Stimulated activated CD8-positive, alpha-beta memory T cell treated with anti-CD3 and anti-CD28 coated beads, Interleukin-15, amount 100 ng/mL, for 48 hours (primary cell): ENCODE measurements around the gene SORCS1.
"Not testable (repeated sequence)": the region's sequence is repeated elsewhere in the genome, so short reads cannot be mapped to it uniquely, and the experiment has no call there.

ENCODE experiments used
- DNase-seq, 2 donors: peaks; one replicate each; pipeline ENCODE4 v3.0.0-alpha.2; 2020; ENCODE audit warnings: low read depth in 2 of 2

Gene SORCS1

DNA sequence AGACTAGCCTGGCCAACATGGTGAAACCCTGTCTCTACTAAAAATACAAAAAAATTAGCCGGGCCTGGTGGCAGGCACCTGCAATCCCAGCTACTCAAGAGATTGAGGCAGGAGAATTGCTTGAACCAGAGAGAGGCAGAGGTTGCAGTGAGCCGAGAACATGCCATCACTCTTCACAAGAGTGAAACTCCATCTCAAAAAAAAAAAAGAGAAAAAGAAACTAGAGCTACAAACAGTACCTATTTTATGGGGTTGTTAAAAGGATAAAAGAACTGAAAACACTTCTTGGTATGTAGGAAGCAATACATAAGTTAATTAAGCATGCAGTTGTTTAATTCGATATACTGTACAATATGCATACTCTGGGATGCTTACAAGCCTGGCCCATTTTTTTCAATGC, 216.9 kb downstream of the SORCS1 start:
- DNase-seq = no peak

DNA sequence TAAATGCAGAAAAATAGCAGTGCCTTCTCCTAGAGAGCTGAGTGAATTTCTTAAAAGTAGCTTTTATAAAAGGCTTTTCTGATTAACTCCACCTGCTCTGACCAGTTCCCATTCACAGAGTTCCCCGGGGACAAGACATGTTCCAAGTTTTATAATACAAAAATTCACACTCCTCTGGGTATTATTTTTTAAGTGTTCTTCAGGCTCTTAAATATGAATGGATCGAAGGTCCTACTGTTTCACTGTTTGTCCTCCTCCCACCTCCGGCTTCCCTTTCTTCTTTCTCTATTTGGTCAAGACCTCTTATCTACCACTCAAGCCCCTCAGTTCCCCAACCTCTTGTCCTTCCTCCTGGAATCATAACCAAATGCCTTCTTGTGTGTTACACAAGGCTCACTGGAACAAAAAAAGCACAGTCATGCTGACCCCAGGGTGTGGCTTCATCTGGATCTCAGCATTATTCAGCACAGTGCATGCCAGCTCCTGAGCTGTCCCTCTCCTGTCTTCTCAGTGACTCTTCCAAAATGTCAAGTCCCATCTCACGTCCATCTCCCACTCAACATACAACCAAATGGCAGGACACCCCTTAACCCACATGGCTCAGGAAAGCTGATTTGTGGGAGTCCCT, 222.4 kb downstream of the SORCS1 start:
- no peak for DNase-seq

DNA sequence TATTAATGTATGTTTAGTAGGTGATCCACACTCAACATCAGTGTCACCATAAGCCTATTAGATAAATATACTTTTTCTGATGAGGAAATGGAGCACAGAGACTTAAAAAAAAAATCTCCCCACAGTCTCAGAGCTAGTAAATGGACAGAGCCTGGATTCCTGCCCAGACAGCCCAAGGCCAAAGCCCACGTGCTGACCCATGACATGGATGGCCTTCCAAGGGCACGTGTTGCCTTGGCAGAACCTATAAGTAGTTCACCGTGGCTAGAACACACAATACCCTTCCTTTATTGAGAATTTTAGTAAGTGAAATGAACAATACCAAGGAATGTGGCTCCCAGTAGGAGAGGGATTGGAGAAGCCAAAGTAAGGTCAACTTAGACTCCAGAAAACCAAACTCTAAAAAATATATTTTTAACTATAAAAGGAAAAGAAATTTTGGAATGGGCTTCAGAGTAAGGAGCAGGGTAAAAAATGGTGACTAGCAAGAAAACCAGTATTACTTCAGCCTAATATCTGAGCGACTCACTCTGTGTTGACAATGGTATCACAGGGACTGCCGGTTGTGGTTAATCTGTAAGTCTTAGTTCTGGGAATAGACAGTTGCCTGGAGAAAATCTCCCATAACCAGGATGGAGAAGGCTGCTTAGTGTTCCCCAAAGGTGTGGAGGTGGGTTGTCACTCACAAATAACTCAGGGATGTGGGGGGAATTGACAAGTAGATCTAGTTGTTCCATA, 223.0 kb downstream of the SORCS1 start:
- no peak for DNase-seq

DNA sequence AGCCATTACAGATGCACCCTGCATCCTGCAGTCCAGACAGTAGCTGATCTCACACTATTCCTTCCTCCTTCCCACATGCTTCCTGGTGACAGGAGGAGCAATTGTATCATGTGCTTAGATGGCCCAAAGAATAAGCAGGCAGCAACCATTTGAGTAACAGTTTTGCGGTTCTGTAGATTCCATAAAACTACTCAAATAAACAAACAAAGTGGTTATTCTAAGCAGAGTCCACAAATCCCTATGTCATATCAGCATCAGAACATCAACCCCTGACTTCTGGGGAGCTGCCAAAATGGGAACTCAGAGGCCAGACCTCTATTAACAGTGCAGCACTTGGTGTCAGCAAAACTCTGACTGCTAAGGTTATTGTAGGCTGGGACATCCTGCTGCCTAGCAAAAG, 226.0 kb downstream of the SORCS1 start:
- DNase-seq = no peak

DNA sequence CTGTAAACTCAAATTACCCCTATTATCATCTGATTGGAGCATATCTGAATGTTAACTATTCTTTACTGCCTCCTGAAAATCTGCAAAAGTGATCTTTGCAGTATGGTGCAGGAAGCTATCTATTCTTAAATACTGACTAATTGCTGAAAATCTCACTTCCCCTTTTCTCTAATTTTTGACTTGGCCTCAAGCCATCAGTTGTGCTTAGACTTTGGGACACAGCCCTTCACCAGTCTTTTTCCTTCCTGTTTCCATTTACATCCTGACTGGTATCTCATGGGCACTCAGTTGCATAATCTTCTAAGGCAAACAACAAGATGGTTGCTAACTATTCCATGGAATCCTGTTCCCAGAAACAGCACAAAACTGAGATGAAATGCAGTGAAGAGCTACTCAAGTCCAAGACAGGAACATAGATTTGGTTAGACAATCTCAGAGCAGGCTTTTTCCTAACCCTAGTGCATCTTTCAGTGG, 228.5 kb downstream of the SORCS1 start:
- no peak for DNase-seq

DNA sequence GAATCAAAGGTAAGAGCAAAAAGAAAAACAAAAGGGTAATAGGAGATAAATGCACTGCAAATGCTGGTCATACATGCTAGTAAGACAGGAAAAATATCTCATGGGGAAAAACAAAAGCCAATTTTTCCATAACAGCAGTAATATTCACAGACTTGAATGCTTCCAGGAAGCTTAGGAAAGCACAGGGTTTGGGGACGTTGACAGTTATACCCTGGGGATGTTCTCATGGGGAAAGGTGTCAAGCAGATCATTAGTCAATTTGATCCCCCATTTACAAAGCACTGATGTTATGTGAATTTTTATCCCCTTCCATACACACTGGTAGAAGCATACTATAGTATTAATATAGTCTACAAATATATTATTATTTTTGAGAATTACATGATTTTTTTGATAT, 232.7 kb downstream of the SORCS1 start:
- no peak for DNase-seq

DNA sequence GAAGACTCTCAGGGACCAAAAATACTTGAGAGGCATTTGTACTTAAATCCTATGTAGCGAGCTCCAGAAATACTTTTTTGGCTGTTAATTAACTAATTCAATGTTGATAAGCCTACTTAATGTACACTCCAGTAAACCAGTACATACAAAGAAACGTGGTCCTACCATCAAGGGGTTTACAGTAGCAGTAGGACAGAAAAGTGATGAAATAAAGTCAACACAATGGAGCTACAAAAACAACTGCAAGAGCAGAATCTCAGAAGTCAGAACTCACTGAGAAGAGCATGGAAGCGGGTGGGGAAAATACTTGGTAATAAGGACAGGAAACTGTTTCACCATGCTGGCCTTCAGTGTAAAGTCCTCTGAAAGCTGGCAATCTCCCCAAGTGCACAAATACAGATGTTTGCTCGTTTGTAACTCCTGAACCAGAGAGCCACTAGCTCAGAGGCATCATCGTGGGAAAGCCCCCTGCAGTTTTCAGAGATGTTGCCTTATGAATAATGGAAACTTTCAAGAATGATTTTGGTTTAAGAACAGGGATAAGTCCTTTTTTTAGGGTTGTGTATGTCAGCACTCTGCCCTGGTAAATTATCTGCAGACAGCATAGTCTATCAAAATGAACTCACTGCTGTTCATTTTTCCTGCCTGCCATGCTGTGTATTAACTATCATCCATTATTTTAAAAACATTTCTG, 233.2 kb downstream of the SORCS1 start:
- no peak for DNase-seq

DNA sequence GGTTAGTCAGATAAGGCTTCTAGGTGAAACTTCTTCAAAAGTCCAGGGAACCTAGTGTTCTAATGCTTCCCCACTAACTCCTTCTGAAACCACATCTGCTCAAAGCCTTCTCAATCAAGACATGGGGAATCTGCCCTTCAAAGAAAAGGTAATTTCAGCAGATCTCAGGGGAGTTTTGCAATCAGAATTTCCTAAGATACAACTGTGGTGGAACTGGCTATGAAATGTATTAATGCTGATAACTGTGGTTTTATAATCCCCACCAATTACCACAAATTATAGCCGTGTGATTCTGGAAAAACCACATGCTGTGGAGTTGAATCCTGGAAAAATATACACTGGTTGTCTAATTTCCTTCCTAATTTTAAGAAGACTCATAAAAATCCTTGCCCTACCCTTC, 233.8 kb downstream of the SORCS1 start:
- no peak for DNase-seq

DNA sequence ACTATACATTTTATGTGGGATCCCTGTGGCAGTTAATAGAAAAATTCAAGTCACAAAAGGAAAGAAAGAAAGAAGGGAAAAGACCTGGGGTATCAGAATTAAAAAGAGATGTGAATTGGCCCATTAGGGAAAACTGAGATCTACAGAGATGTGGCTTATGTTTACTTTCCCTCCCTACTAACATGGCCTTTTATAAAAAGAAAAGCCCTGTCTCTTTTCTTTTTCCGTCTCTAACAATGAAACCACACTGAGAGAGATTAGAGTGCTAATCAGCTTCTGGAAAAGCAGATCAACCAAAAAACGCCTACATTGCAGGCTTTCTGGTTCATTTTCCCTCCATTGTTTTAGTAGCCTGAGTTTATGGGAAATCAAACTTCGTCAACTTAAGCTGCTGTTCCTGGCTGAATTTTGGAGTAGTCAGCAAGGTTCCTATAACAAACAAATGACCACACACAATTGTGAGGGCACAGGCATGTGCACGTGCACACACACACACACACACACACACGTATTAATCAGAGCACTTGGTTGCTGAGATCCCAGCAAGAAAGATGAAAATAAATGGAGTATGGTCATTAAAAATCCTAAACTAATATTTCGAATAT, 235.1 kb downstream of the SORCS1 start:
- no peak for DNase-seq

DNA sequence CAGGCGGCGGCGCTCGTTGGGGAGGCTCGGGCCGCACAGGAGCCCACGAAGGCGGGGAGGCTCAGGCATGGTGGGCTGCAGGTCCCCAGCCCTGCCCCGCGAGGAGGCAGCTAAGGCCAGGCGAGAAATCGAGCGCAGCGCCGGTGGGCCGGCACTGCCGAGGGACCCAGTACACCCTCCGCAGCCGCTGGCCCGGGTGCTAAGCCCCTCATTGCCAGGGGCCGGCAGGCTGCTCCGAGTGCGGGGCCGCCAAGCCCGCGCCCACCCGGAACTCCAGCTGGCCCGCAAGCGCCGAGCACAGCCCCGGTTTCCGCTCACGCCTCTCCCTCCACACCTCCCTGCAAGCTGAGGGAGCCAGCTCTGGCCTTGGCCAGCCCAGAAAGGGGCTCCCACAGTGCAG, 236.4 kb downstream of the SORCS1 start:
- DNase-seq = not testable (repeated sequence)

DNA sequence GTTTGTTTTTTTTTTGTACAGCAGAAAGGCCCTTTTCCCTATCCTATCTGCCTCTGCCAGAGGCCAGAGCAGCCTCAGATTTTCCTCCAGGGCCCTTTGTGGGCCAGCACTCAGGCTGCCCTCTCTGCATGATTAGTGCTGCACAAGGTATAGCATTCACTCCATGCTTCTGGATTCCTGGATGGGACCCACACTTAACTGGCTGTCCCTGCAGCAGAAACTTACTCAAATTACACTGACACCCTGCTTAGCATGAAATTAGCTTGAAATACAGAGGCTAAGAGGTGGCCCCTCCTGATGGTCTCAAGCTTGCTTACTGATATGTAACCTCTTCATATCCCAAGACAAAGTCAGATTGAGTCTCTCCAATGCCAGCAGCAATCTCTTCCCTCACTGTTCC, 239.3 kb downstream of the SORCS1 start:
- no peak for DNase-seq

DNA sequence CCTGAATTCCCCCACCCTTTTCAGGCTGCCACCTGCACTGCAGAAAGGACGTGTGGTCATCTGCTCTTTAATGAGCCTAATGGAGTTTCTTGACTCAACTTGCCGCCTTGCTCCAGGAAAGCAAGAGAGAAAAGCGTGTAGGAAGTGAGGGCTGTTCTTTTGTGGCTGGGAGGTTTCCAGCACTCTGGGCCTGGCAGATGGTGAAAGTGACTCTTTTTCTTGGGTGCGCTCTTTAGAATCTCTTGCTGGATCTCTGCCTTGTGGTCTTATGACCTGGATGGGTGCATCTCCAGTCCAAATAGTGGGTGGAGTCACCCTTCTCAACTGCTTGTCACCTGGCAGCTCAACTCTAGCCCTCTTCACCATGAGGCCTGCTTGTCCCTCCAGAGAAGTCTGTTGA, 244.0 kb downstream of the SORCS1 start:
- no peak for DNase-seq

DNA sequence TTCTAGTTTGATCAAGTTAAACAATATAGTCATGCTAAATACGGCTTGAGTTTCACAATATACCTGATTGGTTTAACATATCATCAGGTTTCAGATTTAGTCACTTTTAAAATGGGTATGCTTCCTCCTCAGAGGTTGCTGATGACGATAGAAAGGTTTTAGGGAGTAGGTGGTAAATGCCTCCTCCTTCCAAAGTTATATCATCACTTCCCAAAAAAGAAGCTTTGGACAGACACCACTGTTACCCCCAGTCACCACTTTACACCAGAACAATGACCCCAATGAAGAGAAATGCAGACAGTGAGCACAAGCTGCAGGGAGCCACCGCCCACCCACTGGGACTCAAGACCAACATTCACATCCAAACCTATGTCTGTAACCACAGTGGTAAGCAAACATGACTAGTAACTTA, 244.6 kb downstream of the SORCS1 start:
- no peak for DNase-seq

DNA sequence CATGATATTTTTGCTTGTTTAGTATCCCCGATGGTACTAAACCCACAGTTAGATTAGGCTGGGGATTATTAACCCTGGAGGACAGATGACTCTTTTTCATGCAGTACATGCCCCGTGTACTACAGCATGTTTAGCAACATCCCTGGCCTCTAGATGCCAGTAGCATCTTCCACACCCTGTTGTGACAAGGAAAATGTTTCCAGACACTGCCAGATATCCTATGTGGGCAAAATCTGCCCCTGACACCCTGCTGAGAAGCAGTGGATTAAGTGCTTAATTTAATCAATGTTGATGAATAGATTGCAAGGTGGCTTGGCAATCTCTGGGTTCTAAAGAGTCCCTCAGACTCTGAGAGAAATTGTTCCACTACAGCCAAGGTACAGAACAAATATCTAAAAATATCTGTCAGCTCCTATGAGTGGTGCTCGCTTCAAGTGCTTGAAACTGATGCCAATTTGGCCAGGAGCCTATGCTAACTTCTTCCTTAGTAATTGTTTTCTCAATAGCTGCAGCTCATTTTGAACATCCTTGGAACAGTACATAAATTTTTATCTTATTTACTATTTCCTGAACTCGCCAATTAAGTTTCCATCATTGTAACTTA, 247.0 kb downstream of the SORCS1 start:
- DNase-seq = no peak

DNA sequence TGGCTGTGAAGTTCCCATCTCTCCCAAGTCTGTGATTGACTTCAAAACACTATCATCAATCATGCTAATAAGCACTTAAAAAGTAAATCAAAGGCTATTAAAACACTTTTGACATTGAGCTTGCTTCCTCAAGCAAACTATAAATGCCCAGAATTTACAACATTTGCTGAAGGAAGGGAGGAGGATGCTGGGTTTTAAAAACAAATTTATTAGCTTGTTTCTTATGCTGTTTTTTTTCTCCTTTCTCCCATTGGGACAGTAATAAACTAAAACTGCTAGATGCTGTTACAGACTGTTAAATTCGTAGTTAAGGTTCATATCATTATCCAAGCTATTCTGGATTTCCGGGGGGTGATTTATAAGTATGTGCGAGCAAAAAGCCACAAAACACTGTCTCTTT, 250.5 kb downstream of the SORCS1 start:
- DNase-seq = no peak

DNA sequence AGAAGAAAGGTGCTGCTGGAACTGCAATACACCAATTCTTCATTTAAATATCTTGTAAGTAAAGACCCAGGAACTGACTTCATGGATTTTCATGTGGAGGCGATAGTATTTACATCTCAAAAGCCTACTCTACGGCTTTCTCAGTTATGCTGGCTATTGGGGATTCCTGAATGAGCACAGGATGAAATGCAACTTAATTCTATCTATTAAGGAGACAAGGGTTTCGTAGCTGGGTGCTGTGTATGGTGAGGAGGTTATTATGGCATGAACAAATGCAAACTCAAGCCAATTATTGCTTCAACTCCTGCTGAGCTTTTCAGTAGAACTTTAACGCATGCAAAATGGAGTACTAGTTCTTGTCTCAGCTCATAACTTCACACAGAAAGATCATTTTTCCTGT, 251.2 kb downstream of the SORCS1 start:
- DNase-seq = no peak

DNA sequence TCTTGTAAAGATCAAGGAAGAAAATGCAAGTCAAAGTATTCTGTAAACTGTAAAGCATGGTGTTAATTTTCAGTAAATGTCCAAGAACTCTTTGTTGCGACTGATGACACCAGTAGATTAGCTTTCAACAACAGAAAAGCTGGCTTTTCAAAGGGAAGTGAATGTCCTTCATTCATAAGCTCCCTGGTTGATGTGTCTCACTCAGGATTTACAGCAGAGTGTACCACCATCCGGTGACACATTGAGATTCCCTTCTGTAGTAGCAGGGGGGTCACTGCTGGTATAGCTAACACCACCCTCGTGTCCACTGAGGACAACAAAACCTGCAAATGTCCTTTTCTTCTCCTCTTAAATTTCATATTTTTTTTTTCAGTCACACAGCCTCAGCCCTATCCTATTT, 253.4 kb downstream of the SORCS1 start:
- DNase-seq = no peak

DNA sequence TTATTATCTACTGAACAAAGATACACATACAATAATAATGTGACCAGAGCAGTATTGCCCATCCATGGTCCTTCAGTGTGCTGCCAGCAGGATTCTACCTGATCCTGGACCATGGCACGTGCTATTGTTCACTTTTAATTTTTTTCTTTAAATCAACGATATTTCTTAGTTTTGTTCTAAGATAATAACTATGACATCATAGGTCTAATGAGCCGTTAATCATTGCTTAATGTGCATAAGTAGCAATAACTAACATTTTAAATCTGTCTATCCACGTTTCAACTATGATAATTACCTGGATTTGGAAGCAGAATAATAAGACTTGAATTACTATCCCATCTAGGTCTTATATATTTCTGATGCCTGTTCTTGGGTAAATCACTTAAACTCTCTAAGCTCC, 253.8 kb downstream of the SORCS1 start:
- no peak for DNase-seq

DNA sequence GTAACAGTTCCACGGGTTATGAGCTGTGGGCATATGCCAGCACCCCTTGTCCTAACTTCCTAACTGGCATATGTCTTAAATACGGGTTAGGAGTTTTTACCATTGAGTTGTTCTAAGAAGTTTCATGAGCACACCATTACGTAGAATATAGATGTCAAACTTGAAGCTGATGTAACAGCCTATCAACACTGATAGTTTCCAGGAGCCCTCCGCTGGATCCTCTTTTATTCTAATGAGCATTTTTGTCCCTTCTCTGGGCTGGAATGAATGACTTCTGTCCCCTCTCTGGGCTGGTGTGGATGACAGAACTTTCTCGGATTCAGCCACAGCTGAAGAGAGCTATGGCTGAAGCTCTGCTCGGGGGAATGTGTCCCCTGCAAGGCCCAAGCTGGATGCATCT, 256.3 kb downstream of the SORCS1 start:
- no peak for DNase-seq

DNA sequence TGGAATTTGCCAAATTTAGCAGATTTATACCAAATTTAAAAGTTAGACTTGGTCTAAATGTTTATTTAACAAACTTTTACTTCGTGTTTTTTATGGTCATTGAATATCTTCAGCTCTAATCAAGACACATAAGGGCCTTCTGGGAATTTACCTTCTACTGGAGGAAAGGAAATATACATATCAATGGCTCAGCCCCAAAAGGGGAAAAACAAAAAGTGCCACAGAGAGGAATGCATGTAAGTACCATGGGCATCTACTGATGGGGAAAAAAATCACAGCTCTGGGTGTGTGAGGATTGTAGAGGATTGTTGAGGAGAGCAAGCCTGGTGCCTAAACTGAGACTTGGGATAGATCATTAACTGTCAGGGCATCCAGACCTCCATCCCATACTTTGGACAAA, 260.3 kb downstream of the SORCS1 start:
- no peak for DNase-seq

DNA sequence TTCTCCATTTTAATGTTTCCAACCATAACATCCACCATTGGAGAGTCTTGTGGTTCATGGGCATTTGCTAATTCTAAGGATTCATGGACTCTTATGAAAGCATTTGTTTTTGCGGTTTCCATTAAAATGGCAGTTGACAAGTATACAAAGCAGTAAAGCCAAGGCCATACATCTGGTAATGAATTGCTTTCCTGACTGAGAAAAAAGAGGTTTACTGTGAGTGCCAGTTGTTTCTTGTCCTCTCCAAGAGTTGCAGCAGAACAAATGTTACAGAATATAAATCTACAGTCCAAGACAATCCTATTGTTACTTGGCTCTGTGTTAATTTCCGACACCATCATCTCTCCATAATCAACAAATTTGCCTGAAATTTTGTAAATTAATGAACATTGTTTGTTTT, 261.3 kb downstream of the SORCS1 start:
- no peak for DNase-seq

DNA sequence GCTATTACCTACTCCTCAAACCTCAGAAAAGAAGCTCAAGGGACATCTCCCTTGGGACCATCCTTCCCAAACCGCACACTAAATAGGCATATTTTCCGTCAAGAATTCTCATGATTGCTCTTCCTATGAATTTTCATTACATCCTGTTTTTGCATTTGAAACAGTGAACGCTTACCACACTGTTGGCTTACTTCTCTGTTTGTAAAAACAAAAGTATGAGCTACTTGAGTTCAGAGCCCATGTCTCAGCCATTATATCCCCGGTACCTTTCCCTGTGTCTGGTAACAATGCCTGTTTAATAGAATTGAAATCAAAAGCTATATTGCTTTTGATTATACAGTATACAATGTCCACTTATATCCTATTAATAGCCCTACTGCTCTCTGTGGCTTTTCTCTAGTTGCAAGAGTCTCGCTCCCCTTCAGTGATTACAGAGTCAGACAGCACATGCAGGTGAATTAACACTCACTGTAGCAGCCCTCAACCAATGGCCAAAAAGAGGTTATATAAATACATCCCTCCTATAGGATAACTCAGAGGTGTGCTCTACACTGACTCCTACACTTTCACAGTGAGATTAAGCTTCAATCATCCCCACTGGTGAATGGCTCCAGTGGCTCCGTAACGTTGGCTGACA, 264.4 kb downstream of the SORCS1 start:
- no peak for DNase-seq
